Panc1 (cell line): ENCODE data around the gene GDF2. TPM values are rescaled to one million over a fixed set of nuclear protein-coding genes. Genes with fewer than 3 reads are reported as not detected.

Source experiments
- ATAC-seq: fragments of 200-7000 bp; cut with Tn5 transposase; 2 replicates; pipeline ENCODE4 v1.9.1; 2020; ENCODE audit warnings: mild to moderate bottlenecking, moderate library complexity
- BruUV-seq: library from RNA; stranded (reverse); fragments of 400-500 nt; replicated peaks from 2 replicates; lab custom pipeline; 2021; lab: Mats Ljungman, UMichigan
- CTCF ChIA-PET: fragments of 300-600 bp; sonication (Branson Sonifier 250); formaldehyde crosslinking; loops from one replicate; lab custom pipeline; 2022; ENCODE audit warnings: antibody characterized with exemption; lab: Charles Lee
- POLR2A ChIA-PET: fragments of 300-600 bp; sonication (Branson Sonifier 250); formaldehyde crosslinking; loops from one replicate; lab custom pipeline; 2022; ENCODE audit warnings: antibody characterized with exemption; lab: Charles Lee
- DNase-seq: peaks from one replicate; pipeline ENCODE4 v3.0.0-alpha.2; 2010; ENCODE audit warnings: low read depth, low spot score
- H3K27ac ChIP-seq: 2 replicates; pipeline ENCODE4 v1.5.1; 2011; ENCODE audit warnings: mild to moderate bottlenecking, low read length, inconsistent platforms
- H3K27me3 ChIP-seq: fragments of 200-500 bp; sonication (Bioruptor generic); 2 replicates; pipeline ENCODE4 v1.6.0; 2014; ENCODE audit warnings: low read length, inconsistent platforms; ENCODE audit not compliant: control insufficient read depth, insufficient read depth
- H3K36me3 ChIP-seq: fragments of 200-500 bp; sonication (Bioruptor generic); 2 replicates; pipeline ENCODE4 v1.5.1; 2014; ENCODE audit warnings: inconsistent platforms, mild to moderate bottlenecking, low read length, moderate library complexity; ENCODE audit not compliant: control insufficient read depth, insufficient read depth
- H3K4me1 ChIP-seq: 2 replicates; pipeline ENCODE4 v1.5.1; 2011; ENCODE audit warnings: inconsistent platforms, mild to moderate bottlenecking, low read length, moderate library complexity; ENCODE audit not compliant: control insufficient read depth, insufficient read depth
- H3K4me3 ChIP-seq, 2 experiments: 2 replicates each; pipeline ENCODE4 v1.5.1; 2011 to 2012; ENCODE audit warnings: low read depth in 2 of 2, low read length in 2 of 2, mild to moderate bottlenecking in 2 of 2, inconsistent platforms in 1 of 2, moderate library complexity in 1 of 2
- H3K9me3 ChIP-seq: fragments of 200-500 bp; sonication (Bioruptor generic); 2 replicates; pipeline ENCODE4 v1.5.1; 2014; ENCODE audit warnings: low read depth, mild to moderate bottlenecking, inconsistent platforms, low read length, moderate library complexity; ENCODE audit not compliant: control insufficient read depth, insufficient read depth
- CTCF ChIP-seq: fragments of 450-650 bp; IDR thresholded peaks from 2 replicates; pipeline ENCODE4 v1.5.1; 2017; ENCODE audit warnings: mild to moderate bottlenecking
- POLR2AphosphoS5 ChIP-seq: IDR thresholded peaks from 2 replicates; pipeline ENCODE4 v1.6.1; 2012; ENCODE audit warnings: mild to moderate bottlenecking, low read depth, low read length, moderate library complexity
- SIN3A ChIP-seq: IDR thresholded peaks from 2 replicates; pipeline ENCODE4 v1.6.1; 2012; ENCODE audit warnings: low read depth, mild to moderate bottlenecking, low read length, moderate library complexity, borderline replicate concordance; ENCODE audit not compliant: insufficient read depth
- TCF7L2 ChIP-seq: IDR thresholded peaks from 2 replicates; pipeline ENCODE4 v1.6.1; 2011; ENCODE audit warnings: mild to moderate bottlenecking, low read depth, low read length, inconsistent platforms
- in situ Hi-C: cut with HindIII; loops from 2 replicates; pipeline ENCODE4 v1.10.0; 2016; ENCODE audit warnings: low sequenced_read_pairs, low pct_unique_long_range_greater_than_20kb
- intact Hi-C: fragments of 100-400 bp; cut with micrococcal nuclease; formaldehyde crosslinking; loops from one replicate; pipeline ENCODE4 v1.10.0; 2022; ENCODE audit not compliant: unreplicated experiment
- total RNA-seq: library from RNA; stranded (reverse); gene quantifications from one replicate; pipeline ENCODE4 v1.2.1, GENCODE V29; 2021; ENCODE audit not compliant: unreplicated experiment
- TF ChIP-seq, protein P1 (sequence below), 2 experiments: IDR thresholded peaks; 2 replicates each; pipeline ENCODE4 v1.6.1; 2011 to 2012; ENCODE audit warnings: low read depth in 2 of 2, control low read depth in 1 of 2, low read length in 1 of 2, mild to moderate bottlenecking in 1 of 2, moderate library complexity in 1 of 2; ENCODE audit not compliant: insufficient read depth in 1 of 2

GDF2 gene
- total RNA-seq, 1 experiment from 2014 or later, result not detected

DNA sequence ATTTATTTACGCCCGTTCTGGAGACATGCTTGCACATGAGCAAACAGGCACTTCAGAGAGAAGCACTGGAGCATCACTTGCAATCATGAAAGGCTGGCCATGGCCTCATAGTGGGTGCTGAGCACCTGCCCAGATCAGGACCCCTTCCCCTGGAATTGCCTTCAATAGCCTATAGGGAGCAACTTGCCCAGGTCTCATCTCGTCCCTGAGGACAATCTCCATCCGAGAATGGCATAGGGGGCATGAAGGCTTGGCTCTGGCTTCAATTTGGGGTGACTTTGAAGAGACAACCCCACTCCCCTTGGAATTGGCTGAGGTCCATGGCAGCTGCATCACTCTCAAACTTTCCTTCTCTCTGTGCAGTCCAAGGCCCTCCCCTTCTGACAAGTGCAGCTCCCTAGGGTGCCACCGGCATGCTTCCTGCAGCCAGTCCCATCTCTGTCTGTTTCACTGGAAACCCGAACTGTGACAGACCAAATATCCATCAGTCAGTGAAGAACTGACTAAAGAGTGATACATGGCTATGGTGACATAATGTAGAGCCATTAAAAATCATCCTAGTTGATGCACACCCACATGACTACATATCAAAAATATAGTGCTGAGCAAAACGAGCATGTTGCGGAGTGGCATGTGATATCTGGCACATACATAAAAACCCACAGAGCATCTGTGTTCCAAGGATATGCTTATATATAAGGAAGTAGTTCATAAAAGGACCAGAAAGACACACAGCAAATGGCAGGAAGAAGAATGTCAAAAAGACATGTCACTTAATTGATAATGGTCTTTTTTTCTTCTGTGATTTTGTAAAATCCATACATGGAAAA lies 12.4 kb downstream of the GDF2 start:
- Histone ChIP-seq H3K36me3 (no peaks in the 10 kb centered on the region), H3K27me3 (peaks cover 23% of the 10 kb centered on the region), H3K9me3 (no peaks in the 10 kb centered on the region), H3K4me3 (no peak overlapping the region), H3K4me1 (no peaks in the 10 kb centered on the region), H3K27ac (no peak overlapping the region)
- intact Hi-C loops, result no loop called here
- CTCF ChIA-PET, result no interaction called here
- in situ Hi-C loops, result no loop called here
- no peak for DNase-seq
- no peak for TF ChIP-seq TCF7L2
- TF ChIP-seq CTCF, result no peak
- TF ChIP-seq, protein P1, sequence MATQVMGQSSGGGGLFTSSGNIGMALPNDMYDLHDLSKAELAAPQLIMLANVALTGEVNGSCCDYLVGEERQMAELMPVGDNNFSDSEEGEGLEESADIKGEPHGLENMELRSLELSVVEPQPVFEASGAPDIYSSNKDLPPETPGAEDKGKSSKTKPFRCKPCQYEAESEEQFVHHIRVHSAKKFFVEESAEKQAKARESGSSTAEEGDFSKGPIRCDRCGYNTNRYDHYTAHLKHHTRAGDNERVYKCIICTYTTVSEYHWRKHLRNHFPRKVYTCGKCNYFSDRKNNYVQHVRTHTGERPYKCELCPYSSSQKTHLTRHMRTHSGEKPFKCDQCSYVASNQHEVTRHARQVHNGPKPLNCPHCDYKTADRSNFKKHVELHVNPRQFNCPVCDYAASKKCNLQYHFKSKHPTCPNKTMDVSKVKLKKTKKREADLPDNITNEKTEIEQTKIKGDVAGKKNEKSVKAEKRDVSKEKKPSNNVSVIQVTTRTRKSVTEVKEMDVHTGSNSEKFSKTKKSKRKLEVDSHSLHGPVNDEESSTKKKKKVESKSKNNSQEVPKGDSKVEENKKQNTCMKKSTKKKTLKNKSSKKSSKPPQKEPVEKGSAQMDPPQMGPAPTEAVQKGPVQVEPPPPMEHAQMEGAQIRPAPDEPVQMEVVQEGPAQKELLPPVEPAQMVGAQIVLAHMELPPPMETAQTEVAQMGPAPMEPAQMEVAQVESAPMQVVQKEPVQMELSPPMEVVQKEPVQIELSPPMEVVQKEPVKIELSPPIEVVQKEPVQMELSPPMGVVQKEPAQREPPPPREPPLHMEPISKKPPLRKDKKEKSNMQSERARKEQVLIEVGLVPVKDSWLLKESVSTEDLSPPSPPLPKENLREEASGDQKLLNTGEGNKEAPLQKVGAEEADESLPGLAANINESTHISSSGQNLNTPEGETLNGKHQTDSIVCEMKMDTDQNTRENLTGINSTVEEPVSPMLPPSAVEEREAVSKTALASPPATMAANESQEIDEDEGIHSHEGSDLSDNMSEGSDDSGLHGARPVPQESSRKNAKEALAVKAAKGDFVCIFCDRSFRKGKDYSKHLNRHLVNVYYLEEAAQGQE (IDR thresholded peaks at IDR 0.05; ENCODE audit: insufficient read depth in 1 of 2, low read depth in 2 of 2, low read length in 1 of 2), result no peak
- no peak for TF ChIP-seq SIN3A
- no peak for TF ChIP-seq POLR2AphosphoS5
- no TSS peak for BruUV-seq
- POLR2A ChIA-PET, result no interaction called here
- ATAC-seq, result no peak

DNA sequence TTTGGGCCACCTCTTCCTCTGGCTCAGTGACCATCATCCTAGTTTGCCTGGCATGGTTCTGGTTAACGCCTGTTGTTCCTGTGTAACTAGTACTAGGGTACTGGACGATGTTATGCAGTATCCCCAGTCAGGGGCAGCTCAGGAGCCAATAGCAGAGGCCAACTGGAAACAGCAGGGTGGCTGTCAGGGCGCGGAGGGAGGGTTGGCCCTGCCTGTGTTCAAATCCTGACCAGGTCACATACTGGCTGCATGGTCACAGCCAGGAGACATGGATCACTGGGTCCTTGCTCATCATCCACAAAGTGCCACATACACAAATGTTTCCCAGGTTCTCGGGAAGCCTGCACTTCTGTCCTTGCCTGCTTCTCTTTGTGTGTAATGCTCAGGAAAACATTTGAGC lies 13.7 kb downstream of the GDF2 start:
- CTCF ChIA-PET, result no interaction called here
- Histone ChIP-seq H3K4me1 (no peaks in the 10 kb centered on the region), H3K4me3 (no peak overlapping the region), H3K27ac (no peak overlapping the region), H3K9me3 (no peaks in the 10 kb centered on the region), H3K27me3 (peaks cover 25% of the 10 kb centered on the region), H3K36me3 (no peaks in the 10 kb centered on the region)
- POLR2A ChIA-PET, result no interaction called here
- ATAC-seq (no peak), DNase-seq (no peak)
- BruUV-seq, result no TSS peak
- TF ChIP-seq, protein P1 (IDR thresholded peaks at IDR 0.05; ENCODE audit: insufficient read depth in 1 of 2, low read depth in 2 of 2, low read length in 1 of 2), result no peak
- TF ChIP-seq TCF7L2 (no peak), POLR2AphosphoS5 (no peak), CTCF (no peak)
- intact Hi-C loops (no loop called here), in situ Hi-C loops (no loop called here)
